NCI-H2171 treated with DMSO at 0.1 percent for 48 hours (cell line): Measurements from ENCODE around the gene TMEM174.

Experiments
- DNase-seq: peaks from one replicate; lab custom pipeline; 2025; lab: John Stamatoyannopoulos, UW

The TMEM174 gene, protein sequence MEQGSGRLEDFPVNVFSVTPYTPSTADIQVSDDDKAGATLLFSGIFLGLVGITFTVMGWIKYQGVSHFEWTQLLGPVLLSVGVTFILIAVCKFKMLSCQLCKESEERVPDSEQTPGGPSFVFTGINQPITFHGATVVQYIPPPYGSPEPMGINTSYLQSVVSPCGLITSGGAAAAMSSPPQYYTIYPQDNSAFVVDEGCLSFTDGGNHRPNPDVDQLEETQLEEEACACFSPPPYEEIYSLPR

GRCh38 chr5:73172951-73173350 is at the start of gene TMEM174:
Gene TMEM174, plus strand, starts transcription at chr5:73173193. Its CDS starts 51 bp downstream, at chr5:73173244.
- no peak for DNase-seq

DNA sequence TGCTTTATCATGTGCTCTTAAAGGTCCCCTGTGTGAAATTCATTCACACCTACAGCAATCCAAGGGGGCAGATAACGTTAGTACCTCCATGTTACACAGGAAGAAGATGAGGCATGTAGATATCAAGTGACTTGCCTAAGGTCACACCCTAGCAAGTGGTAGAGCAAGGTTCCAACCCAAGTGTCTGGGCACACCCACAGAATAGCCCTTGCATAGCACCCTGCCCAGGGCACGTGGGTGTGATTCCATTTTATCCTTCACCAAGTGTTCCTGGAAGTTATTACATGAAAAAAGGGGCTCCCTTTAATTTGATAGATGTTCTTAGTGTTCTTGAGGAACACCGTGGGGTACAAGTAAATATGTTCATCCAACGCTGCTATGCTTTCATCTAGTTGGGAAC is 47.7 kb upstream of the TMEM174 start:
- DNase-seq, result no peak

- DNase-seq, result no peak
Observed at GRCh38 chr5:73126381-73126780, 46.6 kb upstream of the TMEM174 start.

GRCh38 chr5:73126957-73127356 is 46.0 kb upstream of the TMEM174 start:
- no peak for DNase-seq

- DNase-seq, result no peak
Observed at GRCh38 chr5:73129143-73129542, 43.9 kb upstream of the TMEM174 start.

DNA sequence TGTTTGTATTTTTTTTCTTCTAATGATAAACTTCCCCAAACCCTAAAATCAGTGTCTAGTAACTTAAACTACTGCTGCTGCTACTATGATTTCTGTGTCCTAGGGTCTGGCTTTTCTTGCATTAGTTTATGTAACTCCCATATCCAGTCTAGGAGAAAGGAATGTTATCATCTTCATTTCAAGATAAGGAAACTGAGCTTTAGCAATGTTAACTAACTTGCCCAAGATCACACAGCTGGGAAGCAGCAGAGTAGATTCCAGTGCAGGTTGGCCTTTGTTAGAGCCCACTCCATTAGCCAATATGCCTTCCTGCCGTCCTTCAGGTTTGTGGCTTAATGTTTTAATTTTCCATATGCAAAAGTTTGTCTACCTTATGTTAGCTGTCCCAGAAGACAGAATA is 42.2 kb upstream of the TMEM174 start:
- no peak for DNase-seq

DNA sequence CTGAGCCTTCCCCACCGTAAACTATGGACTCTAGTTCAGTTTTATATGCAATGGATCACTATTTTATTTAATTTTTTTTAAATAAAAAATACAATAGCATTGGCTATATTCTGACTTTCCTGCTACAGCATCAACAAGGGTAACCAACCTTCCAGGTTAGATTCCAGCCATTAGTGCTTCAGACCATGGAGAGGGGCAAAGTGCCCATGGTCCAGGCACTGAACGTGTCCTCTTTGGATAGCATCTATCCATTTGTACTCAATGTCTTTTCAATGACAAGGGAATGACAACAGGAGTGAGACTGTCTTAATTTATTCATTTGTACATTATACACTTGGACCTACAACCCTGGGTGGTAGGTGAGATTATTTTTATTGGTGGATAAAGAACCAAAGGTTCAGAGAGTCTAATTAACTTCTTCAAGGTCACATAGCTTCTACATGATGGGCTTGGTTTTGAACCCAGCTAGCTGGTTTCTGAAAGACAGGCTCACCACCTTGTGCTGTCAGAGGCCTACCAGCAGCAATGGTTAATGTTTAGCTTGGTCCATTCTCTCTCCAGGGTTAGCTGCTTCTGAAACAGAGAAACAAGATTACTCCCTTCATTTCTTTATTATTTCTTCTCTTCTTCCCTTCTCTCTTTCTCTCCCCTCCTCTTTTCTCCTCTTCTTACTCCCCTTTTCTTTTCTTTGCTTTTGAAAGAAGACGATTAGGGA is 41.1 kb upstream of the TMEM174 start:
- no peak for DNase-seq

DNA sequence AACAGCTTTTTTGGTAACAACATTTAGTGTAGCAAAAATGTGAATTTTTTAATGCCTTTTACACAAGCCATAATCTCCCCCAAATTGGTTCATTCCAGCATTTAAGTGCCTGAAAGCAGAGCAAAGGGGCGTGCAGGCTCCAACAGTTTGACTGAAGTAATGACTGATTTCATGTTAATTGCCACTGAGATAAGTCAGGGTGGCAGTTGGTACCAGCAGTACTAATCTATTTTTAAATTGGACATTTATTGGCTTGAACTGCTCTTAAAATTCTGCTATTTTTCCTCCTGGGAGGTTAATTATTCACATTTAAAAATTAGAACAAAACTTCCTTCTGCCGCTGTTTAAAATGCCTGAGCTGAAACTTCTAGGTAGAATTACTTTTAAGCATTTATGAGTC is 40.2 kb upstream of the TMEM174 start:
- DNase-seq, result no peak

- no peak for DNase-seq
Observed at GRCh38 chr5:73135021-73135420, 38.0 kb upstream of the TMEM174 start.

- peak; percentile 9 for DNase-seq
Observed at GRCh38 chr5:73135429-73136054, 37.5 kb upstream of the TMEM174 start.

DNA sequence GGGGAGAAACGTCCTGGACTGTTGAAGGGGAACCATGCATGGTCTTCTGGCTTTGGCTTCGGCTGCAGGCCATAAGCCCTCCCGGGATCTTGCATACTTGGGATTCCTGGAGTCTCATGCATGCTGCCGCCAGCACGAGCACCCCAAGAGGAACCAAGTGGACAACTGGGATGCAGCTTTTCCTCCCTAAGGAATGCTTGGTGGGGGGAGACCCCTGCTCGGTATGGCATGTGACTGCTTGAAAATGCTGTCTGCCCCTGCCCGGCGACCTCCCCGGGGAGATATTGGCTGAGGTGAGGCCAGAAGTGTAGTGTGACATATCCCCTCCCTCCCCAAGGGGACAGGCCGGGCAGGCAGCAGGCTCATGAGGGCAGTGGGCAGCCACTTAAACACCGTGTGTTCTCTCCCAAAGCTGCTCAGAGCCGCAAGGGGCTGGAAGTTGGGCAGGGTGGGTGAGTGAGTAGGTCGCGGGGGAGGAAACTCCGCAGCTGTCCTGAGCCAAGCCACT is 36.9 kb upstream of the TMEM174 start:
- no peak for DNase-seq

DNA sequence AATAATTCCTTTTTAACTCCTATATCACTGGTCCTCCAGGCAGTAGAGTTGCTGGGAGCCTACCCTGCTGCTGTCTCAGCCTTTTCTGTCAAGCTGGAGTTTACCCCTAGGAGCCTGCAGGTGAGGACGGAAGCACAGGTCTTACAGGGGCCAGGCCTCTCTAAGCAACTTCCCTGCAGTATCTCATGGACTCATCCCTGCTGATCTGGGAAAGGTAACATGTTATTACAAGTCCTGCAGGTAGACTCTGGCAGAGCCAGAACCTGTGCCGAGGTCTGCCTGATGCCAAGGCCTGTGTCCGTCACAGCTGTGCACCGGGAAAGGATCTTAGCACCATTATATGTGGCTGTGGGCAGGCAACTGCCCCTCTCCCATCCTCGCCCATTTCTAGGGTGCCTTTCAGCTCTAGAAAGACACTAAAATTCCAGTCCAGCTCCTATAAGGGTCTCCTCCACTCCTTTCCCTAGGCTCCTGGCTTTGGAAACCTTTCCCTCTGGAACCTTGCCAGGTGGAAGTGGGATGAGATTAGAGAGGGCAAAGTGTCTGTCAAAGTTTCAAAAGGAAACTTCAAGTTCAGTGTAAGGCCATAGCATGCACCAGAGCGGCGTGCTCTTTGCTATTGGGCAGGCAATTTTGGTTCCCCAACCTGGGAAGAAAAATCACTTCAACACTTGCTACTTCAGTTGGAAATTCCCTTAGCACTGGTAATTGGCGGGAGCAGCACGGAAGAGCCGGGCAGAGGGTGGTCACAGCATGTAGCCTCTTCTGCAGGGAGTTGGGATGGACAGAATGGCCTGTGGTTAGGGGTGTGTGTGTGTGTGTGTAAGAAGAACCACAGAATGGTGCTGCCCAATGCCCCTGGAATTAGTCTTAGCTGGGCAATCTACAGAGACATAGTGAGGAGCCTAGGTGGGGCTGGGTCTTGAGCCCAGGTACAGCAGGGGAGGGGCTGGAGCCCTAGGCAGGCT is 35.1 kb upstream of the TMEM174 start:
- no peak for DNase-seq

GRCh38 chr5:73139485-73139884 is 33.5 kb upstream of the TMEM174 start:
- no peak for DNase-seq

DNA sequence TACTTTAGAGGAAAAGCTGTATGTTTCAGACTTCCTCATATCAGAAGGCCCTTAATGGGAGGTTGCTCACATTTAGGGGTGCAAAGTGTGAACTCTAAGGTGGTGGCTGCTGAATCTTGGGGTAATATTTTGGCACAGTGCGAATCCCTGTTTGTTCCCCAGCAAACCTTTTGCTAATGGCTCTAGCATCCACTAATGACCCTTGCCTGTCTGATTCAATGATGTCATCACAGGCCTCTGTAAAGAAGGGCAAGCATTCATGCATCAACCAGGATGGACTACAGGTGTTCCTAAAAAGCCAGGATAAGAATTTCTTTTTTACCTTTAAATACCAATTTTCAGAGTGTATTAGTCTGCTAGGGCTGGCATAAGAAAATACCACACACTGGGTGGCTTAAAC is 32.2 kb upstream of the TMEM174 start:
- DNase-seq, result no peak

- no peak for DNase-seq
Observed at GRCh38 chr5:73142035-73142434, 31.0 kb upstream of the TMEM174 start.

GRCh38 chr5:73143716-73144115 is 29.3 kb upstream of the TMEM174 start:
- DNase-seq, result no peak

GRCh38 chr5:73149540-73149939 is 23.5 kb upstream of the TMEM174 start:
- no peak for DNase-seq

DNA sequence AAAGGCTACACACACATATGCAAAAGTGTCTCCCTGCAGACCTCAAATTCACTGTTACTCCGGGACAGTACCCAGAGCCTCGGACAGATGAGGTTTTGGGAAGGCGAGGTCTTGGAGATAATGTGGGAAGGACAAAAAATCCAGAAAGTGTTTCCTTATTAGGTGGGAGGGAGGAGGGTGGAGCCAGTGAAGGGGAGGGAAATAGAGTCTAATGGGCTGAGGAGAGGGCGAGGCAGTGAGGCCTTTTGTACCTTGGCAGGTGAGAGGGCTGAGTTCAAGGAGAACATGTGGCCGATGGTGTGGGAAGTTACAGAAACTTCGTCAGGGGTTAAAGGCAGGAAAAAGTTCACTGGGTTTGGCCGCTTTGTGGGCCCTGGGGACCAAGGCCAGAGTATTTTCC is 22.1 kb upstream of the TMEM174 start:
- no peak for DNase-seq

DNA sequence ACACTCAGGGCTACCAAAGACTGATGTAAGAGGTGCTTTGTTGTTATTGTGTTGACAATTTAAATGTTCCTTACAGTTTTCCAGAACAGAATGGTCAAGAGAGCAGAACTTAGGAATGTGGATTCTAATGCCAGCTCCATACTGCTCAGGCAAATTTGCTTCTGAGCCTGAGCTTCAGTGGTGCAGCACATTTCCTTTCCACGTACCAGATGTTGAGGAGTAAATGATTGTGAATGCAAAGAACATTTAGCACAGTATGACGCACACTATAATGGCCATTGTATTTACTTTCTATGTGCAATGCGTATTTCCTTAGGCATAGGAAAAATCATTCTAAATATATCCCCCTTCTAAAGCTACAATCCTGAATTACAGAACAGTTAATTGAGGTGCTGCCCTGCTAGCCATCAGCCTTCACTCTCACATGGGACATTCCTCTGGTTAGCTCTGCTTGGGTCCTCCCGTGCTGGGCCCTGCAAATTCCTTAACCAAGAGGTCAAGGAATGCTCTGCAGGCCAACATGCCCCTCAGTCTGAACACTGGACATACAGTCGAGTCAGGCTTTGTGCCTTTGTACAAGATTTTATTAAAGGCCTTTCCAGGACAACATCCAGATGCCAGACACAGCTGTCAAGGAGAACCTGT is 21.1 kb upstream of the TMEM174 start:
- no peak for DNase-seq

DNA sequence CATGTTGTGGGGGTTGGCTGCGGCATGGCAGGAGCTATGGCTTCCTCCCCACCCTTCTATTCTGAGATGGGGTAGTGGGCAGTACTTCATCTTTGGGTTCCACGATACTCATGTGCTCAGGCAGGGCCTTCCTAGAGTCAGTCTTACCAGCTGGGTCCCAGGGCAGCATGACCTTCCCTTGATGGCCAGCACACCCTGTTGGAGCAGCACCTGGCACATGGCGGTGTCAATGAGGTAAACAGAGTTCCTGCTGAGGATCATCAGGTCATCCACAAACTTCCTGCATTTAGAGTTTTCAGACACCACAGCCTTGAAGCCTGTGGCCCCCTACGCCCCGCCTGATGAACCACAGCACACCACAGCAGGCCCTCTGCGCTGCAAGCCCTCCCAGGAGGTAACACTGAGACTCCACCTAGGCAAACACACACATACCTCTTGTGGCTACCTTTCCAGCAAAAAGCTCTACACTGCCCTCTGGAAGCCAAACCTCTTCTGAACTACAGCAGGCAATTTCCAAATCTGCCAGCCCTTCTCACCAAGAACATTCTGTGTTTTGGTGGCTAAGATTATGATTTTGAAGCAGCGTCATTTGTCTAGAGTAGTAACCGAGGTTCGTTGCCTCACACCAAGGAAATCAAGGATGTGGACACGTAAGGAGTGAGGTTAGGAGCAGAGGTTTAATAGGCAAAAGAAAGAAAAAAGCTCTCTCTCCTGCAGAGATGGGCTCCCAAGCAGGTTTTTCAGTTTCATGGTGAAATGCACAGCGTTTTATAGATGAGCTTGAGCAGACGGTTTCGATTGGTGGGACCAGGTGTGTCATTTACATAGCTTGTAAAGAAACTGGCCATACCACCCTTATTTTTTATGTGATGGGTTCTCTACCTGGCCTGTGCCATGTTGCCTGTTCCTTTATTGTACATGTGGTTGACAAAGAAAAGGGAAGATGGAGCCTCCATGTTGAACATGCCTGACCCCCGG is 20.3 kb upstream of the TMEM174 start:
- no peak for DNase-seq
